H9 (cell line): ENCODE results near the gene RAI1. TPM values are rescaled to one million over a fixed set of nuclear protein-coding genes. Genes with fewer than 3 reads are reported as not detected.

Experiments used
- DNase-seq: peaks from one replicate; pipeline ENCODE4 v3.0.0-alpha.2; 2017
- H2AFZ ChIP-seq: one replicate; pipeline ENCODE4 v1.6.1; 2013; ENCODE audit warnings: mild to moderate bottlenecking, low read length, control low read depth, moderate library complexity
- H2AK5ac ChIP-seq: 2 replicates; pipeline ENCODE4 v1.6.1; 2013; ENCODE audit warnings: low read length, control low read depth, mixed read lengths; ENCODE audit not compliant: insufficient read length
- H2BK120ac ChIP-seq: one replicate; pipeline ENCODE4 v1.6.1; 2013; ENCODE audit warnings: low read depth, mild to moderate bottlenecking, low read length, control low read depth, inconsistent platforms; ENCODE audit not compliant: poor library complexity, severe bottlenecking
- H2BK12ac ChIP-seq: 2 replicates; pipeline ENCODE4 v1.6.1; 2013; ENCODE audit warnings: low read length, control low read depth, mixed read lengths, low read depth; ENCODE audit not compliant: insufficient read length
- H2BK15ac ChIP-seq: 2 replicates; pipeline ENCODE4 v1.6.1; 2013; ENCODE audit warnings: low read depth, low read length, control low read depth
- H2BK20ac ChIP-seq: one replicate; pipeline ENCODE4 v1.6.1; 2013; ENCODE audit warnings: low read depth, mild to moderate bottlenecking, low read length, control low read depth, inconsistent platforms; ENCODE audit not compliant: poor library complexity, severe bottlenecking
- H2BK5ac ChIP-seq: 2 replicates; pipeline ENCODE4 v1.6.1; 2013; ENCODE audit warnings: low read length, control low read depth, mixed read lengths; ENCODE audit not compliant: insufficient read length
- H3K14ac ChIP-seq: 2 replicates; pipeline ENCODE4 v1.6.1; 2013; ENCODE audit warnings: low read length, control low read depth; ENCODE audit not compliant: insufficient read depth
- H3K18ac ChIP-seq: 2 replicates; pipeline ENCODE4 v1.6.1; 2013; ENCODE audit warnings: low read depth, mild to moderate bottlenecking, mixed read lengths, low read length, control low read depth; ENCODE audit not compliant: insufficient read length
- H3K23ac ChIP-seq: 2 replicates; pipeline ENCODE4 v1.6.1; 2013; ENCODE audit warnings: low read length, control low read depth, mixed read lengths, low read depth; ENCODE audit not compliant: insufficient read length
- H3K23me2 ChIP-seq: 2 replicates; pipeline ENCODE4 v1.6.1; 2013; ENCODE audit warnings: low read depth, mild to moderate bottlenecking, mixed read lengths, low read length, control low read depth; ENCODE audit not compliant: insufficient read length, poor library complexity, severe bottlenecking
- H3K27ac ChIP-seq: 2 replicates; pipeline ENCODE4 v1.5.1; 2013; ENCODE audit warnings: low read length, control low read depth, mixed read lengths, low read depth; ENCODE audit not compliant: insufficient read length
- H3K27me3 ChIP-seq: 2 replicates; pipeline ENCODE4 v1.6.1; 2013; ENCODE audit warnings: low read length, control low read depth, inconsistent platforms; ENCODE audit not compliant: insufficient read depth
- H3K4ac ChIP-seq: 2 replicates; pipeline ENCODE4 v1.6.1; 2013; ENCODE audit warnings: low read depth, mild to moderate bottlenecking, control low read depth, inconsistent platforms, low read length, moderate library complexity
- H3K4me1 ChIP-seq: 2 replicates; pipeline ENCODE4 v1.6.1; 2013; ENCODE audit warnings: low read length, control low read depth, inconsistent platforms; ENCODE audit not compliant: insufficient read depth
- H3K4me2 ChIP-seq: 2 replicates; pipeline ENCODE4 v1.6.1; 2013; ENCODE audit warnings: low read length, control low read depth, mixed read lengths; ENCODE audit not compliant: insufficient read length, insufficient read depth
- H3K56ac ChIP-seq: 2 replicates; pipeline ENCODE4 v1.6.1; 2013; ENCODE audit warnings: low read depth, mild to moderate bottlenecking, mixed read lengths, low read length, control low read depth; ENCODE audit not compliant: insufficient read length
- H3K79me1 ChIP-seq: 2 replicates; pipeline ENCODE4 v1.6.1; 2013; ENCODE audit warnings: low read depth, mild to moderate bottlenecking, moderate library complexity, low read length, control low read depth, inconsistent platforms; ENCODE audit not compliant: insufficient read depth, poor library complexity, severe bottlenecking
- H3K79me2 ChIP-seq: 2 replicates; pipeline ENCODE4 v1.6.1; 2013; ENCODE audit warnings: low read length, control low read depth, inconsistent platforms; ENCODE audit not compliant: insufficient read depth
- H3K9ac ChIP-seq: 2 replicates; pipeline ENCODE4 v1.6.1; 2013; ENCODE audit warnings: low read length, control low read depth, mixed read lengths; ENCODE audit not compliant: insufficient read length; ENCODE audit errors: extremely low read depth
- H3K9me3 ChIP-seq: one replicate; pipeline ENCODE4 v1.6.1; 2013; ENCODE audit warnings: low read depth, low read length, inconsistent platforms; ENCODE audit not compliant: control insufficient read depth
- H3T11ph ChIP-seq: one replicate; pipeline ENCODE4 v1.6.1; 2013; ENCODE audit warnings: mild to moderate bottlenecking, low read length, control low read depth, inconsistent platforms
- H4K20me1 ChIP-seq: one replicate; pipeline ENCODE4 v1.6.1; 2013; ENCODE audit not compliant: control insufficient read depth, insufficient read length, insufficient read depth
- H4K5ac ChIP-seq: 2 replicates; pipeline ENCODE4 v1.6.1; 2013; ENCODE audit warnings: low read depth, mild to moderate bottlenecking, mixed read lengths, low read length, control low read depth; ENCODE audit not compliant: insufficient read length
- H4K8ac ChIP-seq: replicated peaks from 2 replicates; pipeline ENCODE4 v1.6.1; 2013; ENCODE audit warnings: low read length, control low read depth, mixed read lengths, low read depth; ENCODE audit not compliant: insufficient read length
- H4K91ac ChIP-seq: 2 replicates; pipeline ENCODE4 v1.6.1; 2013; ENCODE audit warnings: low read depth, mild to moderate bottlenecking, moderate library complexity, mixed read lengths, low read length, control low read depth; ENCODE audit not compliant: insufficient read length
- H3K27ac Mint-ChIP-seq, 3 experiments: 2 replicates in 2 of 3; 3 replicates in 1 of 3; pipeline ENCODE4 v1.8.0; 2020 to 2021; ENCODE audit warnings: mixed read lengths in 3 of 3, mild to moderate bottlenecking in 1 of 3, moderate library complexity in 1 of 3
- H3K27me3 Mint-ChIP-seq: 2 replicates; pipeline ENCODE4 v1.8.0; 2021; ENCODE audit warnings: low read depth, mild to moderate bottlenecking, moderate library complexity, mixed read lengths
- H3K36me3 Mint-ChIP-seq, 3 experiments: 2 replicates in 2 of 3; 3 replicates in 1 of 3; pipeline ENCODE4 v1.8.0; 2020 to 2021; ENCODE audit warnings: low read depth in 3 of 3, mixed read lengths in 3 of 3; ENCODE audit not compliant: insufficient read depth in 1 of 3
- H3K4me1 Mint-ChIP-seq, 2 experiments: 2 replicates each; pipeline ENCODE4 v1.8.0; 2020; ENCODE audit warnings: mixed read lengths in 2 of 2
- H3K4me3 Mint-ChIP-seq, 2 experiments: 2 replicates in 1 of 2; 3 replicates in 1 of 2; pipeline ENCODE4 v1.8.0; 2020 to 2021; ENCODE audit warnings: mild to moderate bottlenecking in 2 of 2, mixed read lengths in 2 of 2, moderate library complexity in 1 of 2
- H3K9me3 Mint-ChIP-seq, 2 experiments: 2 replicates in 1 of 2; 3 replicates in 1 of 2; pipeline ENCODE4 v1.8.0; 2020; ENCODE audit warnings: mild to moderate bottlenecking in 2 of 2, mixed read lengths in 2 of 2, moderate library complexity in 1 of 2
- CTCF ChIP-seq: fragments of 200-600 bp; sonication (generic); conservative IDR thresholded peaks from 3 replicates; pipeline ENCODE4 v1.8.0; 2021; ENCODE audit warnings: antibody characterized with exemption, mild to moderate bottlenecking
- WGBS: extraction: QIAGEN DNeasy Blood & Tissue Kit; methylation state at CpG from one replicate; pipeline ENCODE4 v1.1.7; 2013; ENCODE audit warnings: missing lambda C conversion rate, low lambda C conversion rate, mixed read lengths; ENCODE audit not compliant: insufficient read length; ENCODE audit errors: extremely low coverage; 5-methylcytosine and 5-hydroxymethylcytosine counted together
- total RNA-seq: library from RNA; stranded (reverse); gene quantifications from 2 replicates; pipeline ENCODE4 v1.2.1, GENCODE V29; 2021

RAI1 gene
- total RNA-seq, 1 experiment from 2014 or later: 1.5 TPM

- Histone ChIP-seq H3K79me2 (peaks cover 6% of the 10 kb centered on the region; the same call in 1 of the 2 replicates), H4K91ac (no peak overlapping the region), H4K8ac (no peak overlapping the region), H3T11ph (no peak overlapping the region), H3K27ac (no peak overlapping the region), H3K14ac (no peak overlapping the region), H2BK120ac (no peak overlapping the region), H2AFZ (no peak overlapping the region), H2BK15ac (no peak overlapping the region), H3K4me1 (peaks cover 11% of the 10 kb centered on the region), H3K79me1 (peaks cover 13% of the 10 kb centered on the region), H3K27me3 (no peaks in the 10 kb centered on the region), H3K18ac (no peak overlapping the region), H3K4me2 (no peak overlapping the region), H2BK12ac (no peak overlapping the region), H3K4ac (no peak overlapping the region), H4K20me1 (peaks cover 2% of the 10 kb centered on the region), H3K56ac (no peak overlapping the region), H2BK5ac (no peak overlapping the region), H3K9ac (no peak overlapping the region), H2BK20ac (no peak overlapping the region), H3K23ac (no peak overlapping the region), H3K23me2 (peaks cover 9% of the 10 kb centered on the region), H3K9me3 (no peaks in the 10 kb centered on the region), H4K5ac (no peak overlapping the region), H2AK5ac (no peak overlapping the region)
- Mint-ChIP-seq H3K4me1 (peaks cover 49 to 80% of the 10 kb centered on the region in 2 experiments), H3K4me3 (no peak overlapping the region), H3K36me3 (peaks cover 22 to 46% (median 41%) of the 10 kb centered on the region in 3 experiments), H3K27ac (no peak overlapping the region), H3K9me3 (no peaks in the 10 kb centered on the region), H3K27me3 (no peaks in the 10 kb centered on the region)
- WGBS: no CpG with 5 or more reads among the region's 1 CpG
- no peak for TF ChIP-seq CTCF
- no peak for DNase-seq
Measured at GRCh38 chr17:17822189-17822588, 140.9 kb downstream of the RAI1 start.
